K562 treated with DMSO at 1 percent for 24 hours (cell line): ENCODE results near the gene AKT1. TPM values are rescaled to one million over a fixed set of nuclear protein-coding genes. Genes with fewer than 3 reads are reported as not detected.

Source experiments
- total RNA-seq: library from RNA; unstranded; fragments of 300-600 nt; gene quantifications from 2 replicates; pipeline ENCODE4 v1.2.3, GENCODE V29; 2022; ENCODE audit warnings: low read depth; ENCODE audit not compliant: insufficient read depth

Gene AKT1
- 123 and 125 TPM in 2 replicates for total RNA-seq

GRCh38 chr14:104794993-104795780, at the start of gene AKT1:
Gene AKT1, minus strand, starts transcription at chr14:104795748. Its CDS starts 3,105 bp downstream, at chr14:104792643.

GRCh38 chr14:104800771-104801519, 5.4 kb upstream of the AKT1 start, which contains the start of gene ZBTB42:
Gene ZBTB42, plus strand, starts transcription at chr14:104801101. Its CDS starts 97 bp downstream, at chr14:104801198.

DNA sequence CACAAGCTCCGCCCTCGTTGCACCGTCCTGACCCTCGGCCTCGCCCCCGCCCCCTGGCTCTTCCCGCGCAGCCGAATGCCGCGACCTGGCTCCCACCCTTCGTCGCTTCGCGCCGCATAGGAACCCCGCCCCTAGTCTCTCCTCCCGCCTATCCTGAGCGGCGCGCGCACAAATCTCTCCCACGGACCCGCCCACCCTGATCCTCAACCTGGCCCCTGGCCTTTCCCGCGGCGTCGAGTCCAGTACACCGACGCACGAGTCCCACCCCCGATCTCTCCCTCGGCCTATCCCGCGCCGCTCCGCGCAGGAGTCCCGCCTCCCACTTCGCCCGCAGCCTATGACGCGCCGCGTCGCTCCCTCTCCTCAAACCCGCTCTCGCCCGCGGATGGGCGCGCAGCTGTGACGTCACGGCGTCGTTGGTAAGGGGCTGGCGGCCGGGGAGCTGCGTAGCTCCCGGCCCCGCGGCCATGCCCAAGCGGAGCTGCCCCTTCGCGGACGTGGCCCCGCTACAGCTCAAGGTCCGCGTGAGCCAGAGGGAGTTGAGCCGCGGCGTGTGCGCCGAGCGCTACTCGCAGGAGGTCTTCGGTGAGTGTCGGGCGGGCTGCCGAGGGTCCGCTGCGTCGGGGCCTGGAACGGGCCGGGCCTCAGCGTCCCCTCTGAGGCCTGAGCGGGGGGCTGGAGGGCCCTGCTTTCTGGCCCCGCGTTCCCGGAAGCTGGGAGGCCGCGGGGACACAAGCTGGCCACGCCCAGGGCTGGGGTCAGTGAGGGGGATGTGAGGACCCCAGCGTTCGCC, 42.6 kb downstream of the AKT1 start, which contains the start of gene SIVA1:
Gene SIVA1 (plus strand): TSS at position 413 of the 793 bp plus-strand sequence. CDS start 55 bp downstream, at position 468.

GRCh38 chr14:104723651-104724406, 71.7 kb downstream of the AKT1 start, which contains the start of gene ADSS1:
Gene ADSS1, plus strand, starts transcription at chr14:104724229. Its CDS starts 42 bp downstream, at chr14:104724271.

Other genes starting within 250 kb of the AKT1 start
- gene C14orf180, start 216.0 kb downstream of the AKT1 start, total RNA-seq = not detected in 2 replicates
- 0.66 and 1.3 TPM in 2 replicates for gene TMEM179, start 191.0 kb downstream of the AKT1 start, total RNA-seq
- 15.6 and 16.3 TPM in 2 replicates for gene INF2, start 106.1 kb downstream of the AKT1 start, total RNA-seq
- 16.5 and 16.8 TPM in 2 replicates for gene ADSS1, start 71.5 kb downstream of the AKT1 start, total RNA-seq
- gene SIVA1, start 42.6 kb downstream of the AKT1 start, total RNA-seq = 152 and 169 TPM in 2 replicates
- 12.2 and 13.7 TPM in 2 replicates for gene ZBTB42, start 5.4 kb upstream of the AKT1 start, total RNA-seq
- 6.0 and 6.9 TPM in 2 replicates for gene CEP170B, start 69.5 kb upstream of the AKT1 start, total RNA-seq
- gene PLD4, start 129.1 kb upstream of the AKT1 start, total RNA-seq = 0.25 and 0.29 TPM in 2 replicates
- gene AHNAK2, start 182.6 kb upstream of the AKT1 start, total RNA-seq = 0.05 and 0.20 TPM in 2 replicates
- 3.0 and 3.5 TPM in 2 replicates for gene CLBA1, start 190.0 kb upstream of the AKT1 start, total RNA-seq
- 41.0 and 44.4 TPM in 2 replicates for gene CDCA4, start 225.3 kb upstream of the AKT1 start, total RNA-seq